Gastrocnemius medialis (tissue), 4 donors: ENCODE results near the gene NUS1.

Experiments
- POLR2A ChIP-seq, 2 donors: fragments of 450-650 bp; IDR thresholded peaks; one replicate each; pipeline ENCODE4 v1.6.1; 2017; ENCODE audit warnings: antibody characterized with exemption in 2 of 2, mild to moderate bottlenecking in 2 of 2, moderate library complexity in 2 of 2
- TF ChIP-seq, protein P1 (sequence below), 5 experiments: fragments of 450-650 bp in 3 of 5; fragments of 200-600 bp in 2 of 5; sonication (generic) in 2 of 5; IDR thresholded peaks in 4 of 5; conservative IDR thresholded peaks in 1 of 5; 1 replicate in 4 of 5; 2 replicates in 1 of 5; pipeline ENCODE4 v1.5.1; 2016 to 2019; ENCODE audit warnings: antibody characterized with exemption in 5 of 5, mild to moderate bottlenecking in 3 of 5, moderate library complexity in 3 of 5

GRCh38 chr6:117739869-117740268 lies 64.6 kb downstream of the NUS1 start:
- TF ChIP-seq, protein P1, sequence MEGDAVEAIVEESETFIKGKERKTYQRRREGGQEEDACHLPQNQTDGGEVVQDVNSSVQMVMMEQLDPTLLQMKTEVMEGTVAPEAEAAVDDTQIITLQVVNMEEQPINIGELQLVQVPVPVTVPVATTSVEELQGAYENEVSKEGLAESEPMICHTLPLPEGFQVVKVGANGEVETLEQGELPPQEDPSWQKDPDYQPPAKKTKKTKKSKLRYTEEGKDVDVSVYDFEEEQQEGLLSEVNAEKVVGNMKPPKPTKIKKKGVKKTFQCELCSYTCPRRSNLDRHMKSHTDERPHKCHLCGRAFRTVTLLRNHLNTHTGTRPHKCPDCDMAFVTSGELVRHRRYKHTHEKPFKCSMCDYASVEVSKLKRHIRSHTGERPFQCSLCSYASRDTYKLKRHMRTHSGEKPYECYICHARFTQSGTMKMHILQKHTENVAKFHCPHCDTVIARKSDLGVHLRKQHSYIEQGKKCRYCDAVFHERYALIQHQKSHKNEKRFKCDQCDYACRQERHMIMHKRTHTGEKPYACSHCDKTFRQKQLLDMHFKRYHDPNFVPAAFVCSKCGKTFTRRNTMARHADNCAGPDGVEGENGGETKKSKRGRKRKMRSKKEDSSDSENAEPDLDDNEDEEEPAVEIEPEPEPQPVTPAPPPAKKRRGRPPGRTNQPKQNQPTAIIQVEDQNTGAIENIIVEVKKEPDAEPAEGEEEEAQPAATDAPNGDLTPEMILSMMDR (IDR thresholded peaks at IDR 0.05 in 4 of 5, conservative IDR thresholded peaks at IDR 0.05 in 1 of 5): no peak
- no peak for TF ChIP-seq POLR2A (IDR thresholded peaks at IDR 0.05)
